Esophagus squamous epithelium (tissue), 4 donors: ENCODE results near the gene SAMD3.

Source experiments
- CTCF ChIP-seq, 6 experiments: fragments of 450-650 bp in 4 of 6; fragments of 200-600 bp in 2 of 6; sonication (generic) in 2 of 6; IDR thresholded peaks; one replicate each; pipeline ENCODE4 v1.5.1; 2016 to 2019; ENCODE audit warnings: antibody characterized with exemption in 6 of 6, mild to moderate bottlenecking in 4 of 6, moderate library complexity in 4 of 6
- POLR2A ChIP-seq, 4 donors: fragments of 450-650 bp; IDR thresholded peaks; one replicate each; pipeline ENCODE4 v1.6.1; 2017; ENCODE audit warnings: antibody characterized with exemption in 4 of 4, mild to moderate bottlenecking in 4 of 4, moderate library complexity in 3 of 4

GRCh38 chr6:130167655-130168054 is 55.1 kb downstream of the SAMD3 start:
- TF ChIP-seq CTCF (IDR thresholded peaks at IDR 0.05) (no peak), POLR2A (IDR thresholded peaks at IDR 0.05) (no peak)
